A673 (cell line): ENCODE data around the gene TBL1X. TPM values are rescaled to one million over a fixed set of nuclear protein-coding genes. Genes with fewer than 3 reads are reported as not detected.

Experiments
- BruUV-seq: library from RNA; stranded (reverse); fragments of 400-500 nt; replicated peaks from 2 replicates; lab custom pipeline; 2021; lab: Mats Ljungman, UMichigan
- CTCF ChIA-PET: fragments of 300-600 bp; sonication (Branson Sonifier 250); formaldehyde crosslinking; loops from one replicate; lab custom pipeline; 2022; ENCODE audit warnings: antibody characterized with exemption; lab: Charles Lee
- POLR2A ChIA-PET: fragments of 300-600 bp; sonication (Branson Sonifier 250); formaldehyde crosslinking; loops from one replicate; lab custom pipeline; 2022; ENCODE audit warnings: antibody characterized with exemption; ENCODE audit not compliant: low non-redundant PET; lab: Charles Lee
- DNase-seq: peaks from one replicate; pipeline ENCODE4 v3.0.0-alpha.2; 2015; ENCODE audit warnings: low spot score
- H3K27ac ChIP-seq: fragments of 200-600 bp; sonication (generic); 2 replicates; pipeline ENCODE4 v1.5.1; 2016; ENCODE audit warnings: mixed run types, low read depth, mild to moderate bottlenecking, mixed read lengths, antibody characterized with exemption, low read length; ENCODE audit not compliant: poor library complexity, severe bottlenecking
- H3K27me3 ChIP-seq: fragments of 200-600 bp; sonication (generic); replicated peaks from 2 replicates; pipeline ENCODE4 v1.6.1; 2017; ENCODE audit warnings: mixed run types, low read depth, mild to moderate bottlenecking, mixed read lengths, antibody characterized with exemption, low read length; ENCODE audit not compliant: insufficient read depth, poor library complexity
- H3K36me3 ChIP-seq: fragments of 200-600 bp; sonication (generic); 2 replicates; pipeline ENCODE4 v1.6.1; 2016; ENCODE audit warnings: mixed run types, mild to moderate bottlenecking, mixed read lengths, antibody characterized with exemption, low read length; ENCODE audit not compliant: insufficient read depth, poor library complexity, severe bottlenecking
- H3K4me1 ChIP-seq: fragments of 200-600 bp; sonication (generic); 2 replicates; pipeline ENCODE4 v1.6.1; 2017; ENCODE audit warnings: mixed run types, mild to moderate bottlenecking, mixed read lengths, antibody characterized with exemption, low read length; ENCODE audit not compliant: insufficient read depth, poor library complexity, severe bottlenecking
- H3K4me3 ChIP-seq: fragments of 200-600 bp; sonication (generic); 2 replicates; pipeline ENCODE4 v1.5.1; 2016; ENCODE audit warnings: low read depth, mixed run types, mild to moderate bottlenecking, mixed read lengths, low read length; ENCODE audit not compliant: poor library complexity, severe bottlenecking
- H3K9me3 ChIP-seq: fragments of 200-600 bp; sonication (generic); 2 replicates; pipeline ENCODE4 v1.6.1; 2016; ENCODE audit warnings: mixed run types, low read depth, mild to moderate bottlenecking, mixed read lengths, antibody characterized with exemption, low read length; ENCODE audit not compliant: poor library complexity, severe bottlenecking
- CTCF ChIP-seq: fragments of 300-800, 200-600 bp; sonication (generic); conservative IDR thresholded peaks from 2 replicates; pipeline ENCODE4 v1.5.1; 2017; ENCODE audit warnings: low read depth, mild to moderate bottlenecking, antibody characterized with exemption, low read length, moderate library complexity, mixed read lengths
- EZH2 ChIP-seq: fragments of 200-600 bp; sonication (generic); IDR thresholded peaks from 2 replicates; pipeline ENCODE4 v1.6.1; 2017; ENCODE audit warnings: borderline replicate concordance, low read depth, mild to moderate bottlenecking, mixed read lengths, antibody characterized with exemption, low read length; ENCODE audit not compliant: poor library complexity, severe bottlenecking
- intact Hi-C: fragments of 100-400 bp; cut with micrococcal nuclease; formaldehyde crosslinking; loops from one replicate; pipeline ENCODE4 v1.10.0; 2022; ENCODE audit not compliant: unreplicated experiment
- total RNA-seq: library from RNA; stranded (reverse); gene quantifications from 2 replicates; pipeline ENCODE4 v1.2.3, GENCODE V29; 2021

Gene TBL1X
- total RNA-seq, 1 experiment from 2014 or later, result 26.9 TPM

- Histone ChIP-seq H3K27ac (no peak overlapping the region), H3K27me3 (no peaks in the 10 kb centered on the region), H3K4me1 (no peaks in the 10 kb centered on the region), H3K4me3 (no peak overlapping the region), H3K9me3 (no peaks in the 10 kb centered on the region), H3K36me3 (peaks cover 6% of the 10 kb centered on the region)
- POLR2A ChIA-PET, result no interaction called here
- CTCF ChIA-PET, result no interaction called here
- TF ChIP-seq EZH2 (no peak), CTCF (no peak)
- intact Hi-C loops, result no loop called here
- DNase-seq, result no peak
- BruUV-seq, result no TSS peak
Measured at GRCh38 chrX:9710332-9710731, 245.5 kb downstream of the TBL1X start.

- peaks cover under 1% of the 10 kb centered on the region for H3K9me3 ChIP-seq
- H3K4me3 ChIP-seq, result no peak overlapping the region
- TF ChIP-seq CTCF (no peak), EZH2 (no peak)
- no peaks in the 10 kb centered on the region for H3K27me3 ChIP-seq
- H3K27ac ChIP-seq, result no peak overlapping the region
- no TSS peak for BruUV-seq
- DNase-seq, result no peak
- no peaks in the 10 kb centered on the region for H3K36me3 ChIP-seq
- no peaks in the 10 kb centered on the region for H3K4me1 ChIP-seq
- intact Hi-C loops, result no loop called here
- ChIA-PET CTCF (interaction anchor here (0.7 kb wide), 1 partner anchor 18 kb away, joined by 6 read pairs; no protein-coding TSS in a partner anchor), POLR2A (no interaction called here)
Measured at GRCh38 chrX:9717376-9717775, 252.5 kb downstream of the TBL1X start.

- H3K27me3 ChIP-seq, result no peaks in the 10 kb centered on the region
- CTCF ChIA-PET, result no interaction called here
- DNase-seq, result peak; percentile 20
- peaks cover 17% of the 10 kb centered on the region for H3K9me3 ChIP-seq
- no peak overlapping the region for H3K4me3 ChIP-seq
- no peak overlapping the region for H3K27ac ChIP-seq
- TF ChIP-seq CTCF (0 out of 2 replicates have a peak, but pooled peaks have one; percentile 11), EZH2 (no peak)
- no peaks in the 10 kb centered on the region for H3K4me1 ChIP-seq
- no peaks in the 10 kb centered on the region for H3K36me3 ChIP-seq
- BruUV-seq, result no TSS peak
- intact Hi-C loops, result no loop called here
- POLR2A ChIA-PET, result no interaction called here
Measured at GRCh38 chrX:9724711-9725110, 259.9 kb downstream of the TBL1X start.
